Vagina (tissue), 2 donors: Measurements from ENCODE around the gene KLRD1.

Experiments
- POLR2AphosphoS5 ChIP-seq, 2 donors: sonication (generic); formaldehyde crosslinking; IDR thresholded peaks; one replicate each; pipeline ENCODE4 v1.9.0; 2017; ENCODE audit warnings: antibody characterized with exemption in 2 of 2, mild to moderate bottlenecking in 2 of 2, low read depth in 1 of 2; ENCODE audit not compliant: insufficient read depth in 1 of 2
- TF ChIP-seq, protein P1 (sequence below), 3 experiments: fragments of 450-650 bp in 2 of 3; fragments of 200-600 bp in 1 of 3; sonication (generic) in 1 of 3; IDR thresholded peaks; one replicate each; pipeline ENCODE4 v1.5.1; 2017 to 2019; ENCODE audit warnings: antibody characterized with exemption in 3 of 3, mild to moderate bottlenecking in 2 of 3, moderate library complexity in 2 of 3

DNA sequence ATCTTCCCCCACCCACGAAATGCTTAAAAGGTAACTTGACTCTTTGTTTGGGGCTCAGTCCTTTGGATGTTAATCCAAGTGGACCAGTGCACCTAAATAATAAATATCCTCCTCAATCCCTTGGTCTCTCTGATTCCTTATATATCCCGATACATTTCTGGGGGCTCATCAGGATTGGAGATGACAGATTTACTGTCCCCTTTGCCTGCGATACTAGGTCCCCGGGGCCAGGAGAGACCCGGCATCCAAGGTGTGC, 55.9 kb downstream of the KLRD1 start:
- no peak for TF ChIP-seq POLR2AphosphoS5 (IDR thresholded peaks at IDR 0.05; ENCODE audit: insufficient read depth in 1 of 2, low read depth in 1 of 2)
- TF ChIP-seq, protein P1, sequence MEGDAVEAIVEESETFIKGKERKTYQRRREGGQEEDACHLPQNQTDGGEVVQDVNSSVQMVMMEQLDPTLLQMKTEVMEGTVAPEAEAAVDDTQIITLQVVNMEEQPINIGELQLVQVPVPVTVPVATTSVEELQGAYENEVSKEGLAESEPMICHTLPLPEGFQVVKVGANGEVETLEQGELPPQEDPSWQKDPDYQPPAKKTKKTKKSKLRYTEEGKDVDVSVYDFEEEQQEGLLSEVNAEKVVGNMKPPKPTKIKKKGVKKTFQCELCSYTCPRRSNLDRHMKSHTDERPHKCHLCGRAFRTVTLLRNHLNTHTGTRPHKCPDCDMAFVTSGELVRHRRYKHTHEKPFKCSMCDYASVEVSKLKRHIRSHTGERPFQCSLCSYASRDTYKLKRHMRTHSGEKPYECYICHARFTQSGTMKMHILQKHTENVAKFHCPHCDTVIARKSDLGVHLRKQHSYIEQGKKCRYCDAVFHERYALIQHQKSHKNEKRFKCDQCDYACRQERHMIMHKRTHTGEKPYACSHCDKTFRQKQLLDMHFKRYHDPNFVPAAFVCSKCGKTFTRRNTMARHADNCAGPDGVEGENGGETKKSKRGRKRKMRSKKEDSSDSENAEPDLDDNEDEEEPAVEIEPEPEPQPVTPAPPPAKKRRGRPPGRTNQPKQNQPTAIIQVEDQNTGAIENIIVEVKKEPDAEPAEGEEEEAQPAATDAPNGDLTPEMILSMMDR (IDR thresholded peaks at IDR 0.05), result no peak
